Nephron progenitor cell (in vitro differentiated cells): ENCODE data around the gene HUS1B.

ENCODE experiments used
- DNase-seq: peaks from one replicate; pipeline ENCODE4 v3.0.0; 2021
- H3K27ac Mint-ChIP-seq: 2 replicates; pipeline ENCODE4 v1.8.0; 2021; ENCODE audit warnings: mild to moderate bottlenecking, moderate library complexity, mixed read lengths
- H3K27me3 Mint-ChIP-seq: 2 replicates; pipeline ENCODE4 v1.8.0; 2021; ENCODE audit warnings: mild to moderate bottlenecking, low read depth, mixed read lengths; ENCODE audit not compliant: poor library complexity
- H3K36me3 Mint-ChIP-seq: 2 replicates; pipeline ENCODE4 v1.8.0; 2021; ENCODE audit warnings: low read depth, mixed read lengths
- H3K4me1 Mint-ChIP-seq: 2 replicates; pipeline ENCODE4 v1.8.0; 2021; ENCODE audit warnings: mixed read lengths
- H3K4me3 Mint-ChIP-seq: 2 replicates; pipeline ENCODE4 v1.8.0; 2021; ENCODE audit warnings: mild to moderate bottlenecking, moderate library complexity, mixed read lengths
- H3K9me3 Mint-ChIP-seq: 2 replicates; pipeline ENCODE4 v1.8.0; 2021; ENCODE audit warnings: mild to moderate bottlenecking, moderate library complexity, mixed read lengths
- TF ChIP-seq, protein P1 (sequence below): fragments of 200-600 bp; sonication (generic); IDR thresholded peaks from 2 replicates; pipeline ENCODE4 v1.5.0; 2021; ENCODE audit warnings: antibody characterized with exemption

HUS1B gene

DNA sequence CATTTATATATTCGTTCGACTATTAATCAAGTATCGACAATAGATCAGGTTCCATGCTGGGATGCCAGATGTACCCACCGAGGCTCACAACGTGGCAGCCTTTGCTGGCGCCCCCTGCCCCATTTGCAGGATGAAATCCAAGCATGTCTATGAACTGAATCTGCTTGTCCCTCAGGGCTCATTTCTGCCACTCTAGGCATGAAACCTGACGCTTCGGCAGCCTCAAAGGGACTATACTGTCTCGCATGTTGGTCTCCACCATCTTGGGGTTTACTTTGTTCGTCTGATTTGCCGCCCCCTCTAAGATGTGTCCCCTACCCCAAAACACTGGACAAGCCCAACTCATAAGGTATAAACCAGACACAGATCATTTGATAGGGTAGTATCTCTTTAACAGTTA is 36.7 kb downstream of the HUS1B start:
- peaks cover 47% of the 10 kb centered on the region for H3K4me1 Mint-ChIP-seq
- H3K36me3 Mint-ChIP-seq: peaks cover 28% of the 10 kb centered on the region
- no peak for DNase-seq
- no peak overlapping the region for H3K4me3 Mint-ChIP-seq
- no peak overlapping the region for H3K27ac Mint-ChIP-seq
- H3K27me3 Mint-ChIP-seq: peaks cover 2% of the 10 kb centered on the region
- TF ChIP-seq, protein P1, sequence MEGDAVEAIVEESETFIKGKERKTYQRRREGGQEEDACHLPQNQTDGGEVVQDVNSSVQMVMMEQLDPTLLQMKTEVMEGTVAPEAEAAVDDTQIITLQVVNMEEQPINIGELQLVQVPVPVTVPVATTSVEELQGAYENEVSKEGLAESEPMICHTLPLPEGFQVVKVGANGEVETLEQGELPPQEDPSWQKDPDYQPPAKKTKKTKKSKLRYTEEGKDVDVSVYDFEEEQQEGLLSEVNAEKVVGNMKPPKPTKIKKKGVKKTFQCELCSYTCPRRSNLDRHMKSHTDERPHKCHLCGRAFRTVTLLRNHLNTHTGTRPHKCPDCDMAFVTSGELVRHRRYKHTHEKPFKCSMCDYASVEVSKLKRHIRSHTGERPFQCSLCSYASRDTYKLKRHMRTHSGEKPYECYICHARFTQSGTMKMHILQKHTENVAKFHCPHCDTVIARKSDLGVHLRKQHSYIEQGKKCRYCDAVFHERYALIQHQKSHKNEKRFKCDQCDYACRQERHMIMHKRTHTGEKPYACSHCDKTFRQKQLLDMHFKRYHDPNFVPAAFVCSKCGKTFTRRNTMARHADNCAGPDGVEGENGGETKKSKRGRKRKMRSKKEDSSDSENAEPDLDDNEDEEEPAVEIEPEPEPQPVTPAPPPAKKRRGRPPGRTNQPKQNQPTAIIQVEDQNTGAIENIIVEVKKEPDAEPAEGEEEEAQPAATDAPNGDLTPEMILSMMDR: no peak
- H3K9me3 Mint-ChIP-seq: no peaks in the 10 kb centered on the region

DNA sequence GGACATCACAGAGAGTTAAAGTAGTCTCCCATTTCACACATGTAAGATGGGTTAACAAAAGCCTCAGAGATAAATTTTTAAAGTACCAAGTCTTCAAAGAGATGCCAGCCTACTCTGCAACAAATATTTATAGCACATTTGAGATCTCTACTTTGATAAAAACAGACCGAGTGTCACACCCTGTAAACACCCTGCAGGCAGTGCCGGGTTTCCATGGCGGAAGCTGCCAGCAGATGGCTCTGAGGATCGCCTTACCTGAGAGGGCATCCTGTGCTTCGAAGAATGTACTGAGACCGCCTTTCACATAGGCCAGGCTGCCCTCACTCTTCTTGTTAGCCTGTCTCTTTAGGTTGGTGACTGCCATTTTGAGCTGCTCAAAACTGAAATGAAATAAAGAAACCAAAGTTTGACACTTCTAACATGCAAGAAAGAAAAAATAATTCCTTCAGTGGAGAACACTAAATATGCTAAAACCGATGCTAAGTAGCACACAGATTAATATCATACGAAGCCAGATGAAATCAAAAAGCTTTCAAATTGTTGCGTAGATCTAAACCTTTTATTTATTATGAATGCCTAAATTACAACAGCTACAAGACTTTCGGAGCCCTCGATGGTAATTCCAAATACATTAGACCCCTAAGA is 39.3 kb downstream of the HUS1B start:
- Mint-ChIP-seq H3K4me1 (peaks cover 30% of the 10 kb centered on the region), H3K36me3 (peaks cover 34% of the 10 kb centered on the region), H3K9me3 (no peaks in the 10 kb centered on the region), H3K27me3 (peaks cover 6% of the 10 kb centered on the region), H3K27ac (no peak overlapping the region), H3K4me3 (no peak overlapping the region)
- no peak for DNase-seq
- TF ChIP-seq, protein P1: no peak

DNA sequence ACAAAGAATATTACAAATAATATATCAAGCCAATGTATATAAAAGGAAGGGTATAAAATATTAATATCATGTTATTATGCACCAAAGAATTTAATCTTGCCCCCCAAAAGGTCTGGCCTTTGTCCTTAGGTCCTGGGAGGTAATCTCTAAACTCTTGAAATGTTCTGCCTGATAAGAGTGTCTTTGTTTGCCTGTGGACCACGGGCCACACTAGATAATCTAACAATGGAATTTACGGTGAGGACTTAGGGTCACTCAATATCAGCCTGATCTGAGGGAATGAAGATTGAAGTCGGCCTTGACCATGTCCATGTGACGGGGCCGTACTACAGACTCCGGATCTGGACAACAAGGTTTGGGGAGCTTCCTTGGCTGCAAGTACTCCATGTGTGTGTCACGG is 42.9 kb downstream of the HUS1B start:
- H3K4me1 Mint-ChIP-seq: peaks cover 14% of the 10 kb centered on the region
- no peaks in the 10 kb centered on the region for H3K9me3 Mint-ChIP-seq
- H3K27ac Mint-ChIP-seq: no peak overlapping the region
- H3K27me3 Mint-ChIP-seq: peaks cover 6% of the 10 kb centered on the region
- DNase-seq: no peak
- H3K36me3 Mint-ChIP-seq: peaks cover 27% of the 10 kb centered on the region
- H3K4me3 Mint-ChIP-seq: no peak overlapping the region
- TF ChIP-seq, protein P1: no peak

DNA sequence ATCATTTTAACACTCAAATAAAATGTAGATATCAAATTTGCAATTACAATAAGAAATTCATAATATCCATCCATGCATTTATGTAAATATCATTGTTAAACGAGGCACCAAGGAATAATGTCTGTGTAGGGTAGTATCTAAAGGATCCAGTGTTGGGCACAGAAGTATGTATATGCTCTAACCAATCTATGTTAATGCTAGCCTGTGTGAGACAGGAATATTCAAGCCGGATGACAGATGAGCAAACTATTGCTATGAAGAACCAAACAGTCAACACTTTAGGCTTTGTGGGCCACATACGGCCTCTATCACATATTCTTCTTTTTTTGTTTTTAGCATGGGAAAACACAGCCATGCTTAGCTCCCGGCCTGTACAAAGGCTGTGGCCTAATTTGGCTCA is 45.0 kb downstream of the HUS1B start:
- no peak for DNase-seq
- TF ChIP-seq, protein P1: no peak
- Mint-ChIP-seq H3K36me3 (peaks cover 17% of the 10 kb centered on the region), H3K27me3 (peaks cover 6% of the 10 kb centered on the region), H3K27ac (no peak overlapping the region), H3K9me3 (no peaks in the 10 kb centered on the region), H3K4me3 (no peak overlapping the region), H3K4me1 (peaks cover 14% of the 10 kb centered on the region)

DNA sequence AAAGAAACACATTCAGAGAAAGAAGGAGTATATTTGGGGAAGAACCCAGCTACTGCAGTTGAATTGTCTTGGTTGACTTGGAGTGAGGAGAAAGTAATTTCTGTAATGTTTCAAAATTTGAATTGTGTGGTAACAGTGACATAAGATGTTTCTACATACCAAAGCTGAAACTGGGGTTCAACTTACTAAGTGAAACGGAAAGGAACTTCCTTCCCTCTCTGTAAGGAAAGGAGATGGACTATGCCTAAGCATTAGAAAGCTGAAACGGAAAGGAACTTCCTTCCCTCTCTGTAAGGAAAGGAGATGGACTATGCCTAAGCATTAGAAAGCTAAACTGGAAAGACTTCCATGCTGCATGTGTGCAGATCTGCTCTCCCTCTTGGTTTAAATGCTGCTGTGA is 46.0 kb downstream of the HUS1B start:
- H3K27ac Mint-ChIP-seq: no peak overlapping the region
- DNase-seq: no peak
- no peaks in the 10 kb centered on the region for H3K9me3 Mint-ChIP-seq

DNA sequence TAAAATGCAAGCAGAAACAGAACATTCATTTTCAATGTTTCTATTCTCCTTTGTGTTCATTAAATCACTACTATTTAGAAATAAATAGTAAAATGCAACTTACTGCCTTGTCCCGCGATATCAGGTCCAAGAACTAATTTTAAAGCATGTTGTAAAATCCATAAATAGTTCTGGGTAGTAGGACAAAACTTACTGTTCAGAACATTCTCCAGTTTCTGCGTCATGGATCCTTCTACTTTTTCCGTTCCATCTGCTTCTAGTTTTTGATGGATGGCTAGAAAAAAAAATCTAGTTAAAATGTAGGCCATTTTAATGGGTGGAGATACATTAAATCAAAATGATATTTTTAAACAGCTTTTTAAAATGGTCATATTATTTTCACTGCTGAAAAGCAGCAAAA is 47.0 kb downstream of the HUS1B start:
- H3K27me3 Mint-ChIP-seq: peaks cover 3% of the 10 kb centered on the region
- H3K4me3 Mint-ChIP-seq: no peak overlapping the region
- peaks cover 17% of the 10 kb centered on the region for H3K36me3 Mint-ChIP-seq
- DNase-seq: no peak
- TF ChIP-seq, protein P1: no peak
- H3K27ac Mint-ChIP-seq: no peak overlapping the region
- H3K4me1 Mint-ChIP-seq: peaks cover 14% of the 10 kb centered on the region
- no peaks in the 10 kb centered on the region for H3K9me3 Mint-ChIP-seq

More for the DNA sequence above, 46.0 kb downstream of the HUS1B start:
- TF ChIP-seq, protein P1: no peak
- Mint-ChIP-seq H3K27me3 (peaks cover 6% of the 10 kb centered on the region), H3K4me1 (peaks cover 14% of the 10 kb centered on the region), H3K4me3 (no peak overlapping the region), H3K36me3 (peaks cover 24% of the 10 kb centered on the region)
